Liver (tissue), 9 donors: Measurements from ENCODE around the gene MDM4. TPM values are rescaled to one million over a fixed set of nuclear protein-coding genes. Genes with fewer than 3 reads are reported as not detected.

Experiments
- DNase-seq: peaks from one replicate; pipeline ENCODE4 v3.0.0-alpha.2; 2017; ENCODE audit warnings: low spot score
- H3K27ac ChIP-seq, 2 donors: one replicate each; pipeline ENCODE4 v1.7.0; 2013; ENCODE audit warnings: inconsistent platforms in 2 of 2, low read length in 2 of 2, control low read depth in 1 of 2, low read depth in 1 of 2, mild to moderate bottlenecking in 1 of 2
- H3K27me3 ChIP-seq, 4 donors: one replicate each; pipeline versions ENCODE4 v1.6.1 to v1.7.0; 2013; ENCODE audit warnings: low read length in 3 of 4, inconsistent platforms in 1 of 4, mild to moderate bottlenecking in 1 of 4, moderate library complexity in 1 of 4; ENCODE audit not compliant: control insufficient read depth in 4 of 4, insufficient read depth in 4 of 4
- H3K36me3 ChIP-seq, 4 donors: one replicate each; pipeline versions ENCODE4 v1.6.1 to v1.7.0; 2013; ENCODE audit warnings: low read length in 3 of 4, mild to moderate bottlenecking in 3 of 4, low read depth in 1 of 4, moderate library complexity in 1 of 4; ENCODE audit not compliant: control insufficient read depth in 4 of 4, insufficient read depth in 3 of 4
- H3K4me1 ChIP-seq, 4 donors: one replicate each; pipeline versions ENCODE4 v1.6.1 to v1.7.0; 2013; ENCODE audit warnings: low read length in 3 of 4, mild to moderate bottlenecking in 3 of 4, moderate library complexity in 1 of 4; ENCODE audit not compliant: control insufficient read depth in 4 of 4, insufficient read depth in 4 of 4
- H3K4me3 ChIP-seq, 3 donors: one replicate each; pipeline versions ENCODE4 v1.6.1 to v1.7.0; 2013; ENCODE audit warnings: low read length in 3 of 3, control low read depth in 1 of 3, low read depth in 1 of 3, mild to moderate bottlenecking in 1 of 3
- H3K9ac ChIP-seq, 2 donors: one replicate each; pipeline ENCODE4 v1.7.0; 2013; ENCODE audit warnings: low read length in 2 of 2, mild to moderate bottlenecking in 2 of 2, moderate library complexity in 2 of 2, control low read depth in 1 of 2, low read depth in 1 of 2
- H3K9me3 ChIP-seq, 4 donors: one replicate each; pipeline versions ENCODE4 v1.6.1 to v1.7.0; 2013; ENCODE audit warnings: low read length in 3 of 4; ENCODE audit not compliant: control insufficient read depth in 4 of 4
- ATF3 ChIP-seq: IDR thresholded peaks from 2 replicates; pipeline ENCODE4 v1.6.1; 2016; ENCODE audit warnings: antibody characterized with exemption
- CTCF ChIP-seq: fragments of 150-350 bp; IDR thresholded peaks from 2 replicates; pipeline ENCODE4 v1.5.1; 2017; ENCODE audit warnings: improper control_type of control experiment, low read depth, low read length; ENCODE audit not compliant: missing input control
- FOXA1 ChIP-seq: IDR thresholded peaks from 2 replicates; pipeline ENCODE4 v1.6.1; 2016; ENCODE audit warnings: antibody characterized with exemption
- FOXA2 ChIP-seq: IDR thresholded peaks from 2 replicates; pipeline ENCODE4 v1.6.1; 2016; ENCODE audit warnings: antibody characterized with exemption
- GABPA ChIP-seq, 2 donors: IDR thresholded peaks in 1 of 2; conservative IDR thresholded peaks in 1 of 2; 2 replicates each; pipeline ENCODE4 v1.6.1; 2016; ENCODE audit warnings: antibody characterized with exemption in 2 of 2, mild to moderate bottlenecking in 1 of 2, moderate library complexity in 1 of 2
- HNF4A ChIP-seq, 2 donors: conservative IDR thresholded peaks; 2 replicates each; pipeline ENCODE4 v1.6.1; 2016; ENCODE audit warnings: antibody characterized with exemption in 2 of 2, mild to moderate bottlenecking in 2 of 2
- HNF4G ChIP-seq: IDR thresholded peaks from 2 replicates; pipeline ENCODE4 v1.6.1; 2016; ENCODE audit warnings: antibody characterized with exemption
- JUND ChIP-seq, 2 donors: IDR thresholded peaks; 2 replicates each; pipeline ENCODE4 v1.6.1; 2016; ENCODE audit warnings: antibody characterized with exemption in 2 of 2
- MAX ChIP-seq: IDR thresholded peaks from 2 replicates; pipeline ENCODE4 v1.6.1; 2016; ENCODE audit warnings: antibody characterized with exemption
- NR2F2 ChIP-seq: IDR thresholded peaks from 2 replicates; pipeline ENCODE4 v1.6.1; 2016; ENCODE audit warnings: antibody characterized with exemption
- RAD21 ChIP-seq, 2 donors: IDR thresholded peaks; 2 replicates each; pipeline ENCODE4 v1.6.1; 2016; ENCODE audit warnings: antibody characterized with exemption in 2 of 2, mild to moderate bottlenecking in 2 of 2
- REST ChIP-seq: IDR thresholded peaks from 2 replicates; pipeline ENCODE4 v1.6.1; 2016; ENCODE audit warnings: antibody characterized with exemption, mild to moderate bottlenecking
- RXRA ChIP-seq, 2 donors: IDR thresholded peaks; 2 replicates each; pipeline ENCODE4 v1.6.1; 2017 to 2018; ENCODE audit warnings: antibody characterized with exemption in 2 of 2, mild to moderate bottlenecking in 1 of 2
- SP1 ChIP-seq: IDR thresholded peaks from 2 replicates; pipeline ENCODE4 v1.6.1; 2018; ENCODE audit warnings: antibody characterized with exemption, mild to moderate bottlenecking
- TAF1 ChIP-seq: conservative IDR thresholded peaks from 2 replicates; pipeline ENCODE4 v1.6.1; 2016; ENCODE audit warnings: antibody characterized with exemption, mild to moderate bottlenecking
- YY1 ChIP-seq: IDR thresholded peaks from 2 replicates; pipeline ENCODE4 v1.6.1; 2016; ENCODE audit warnings: antibody characterized with exemption, mild to moderate bottlenecking
- ZBTB33 ChIP-seq: IDR thresholded peaks from 2 replicates; pipeline ENCODE4 v1.6.1; 2016; ENCODE audit warnings: antibody characterized with exemption
- WGBS: extraction: QIAGEN DNeasy Blood & Tissue Kit; methylation state at CpG from one replicate; pipeline ENCODE4 v1.1.7; 2013; 5-methylcytosine and 5-hydroxymethylcytosine counted together
- polyA plus RNA-seq, 2 donors: library from polyadenylated mRNA; stranded (reverse) in 1 of 2; unstranded in 1 of 2; fragments of 200-250 nt in 1 of 2; fragments of >200 nt in 1 of 2; fragmentation: Nextera tagmentation in 1 of 2; extraction: Ambion mirVana in 1 of 2; gene quantifications; one replicate each; pipeline versions ENCODE4 v1.2.1 to v1.2.3, GENCODE V29; 2013 to 2015
- total RNA-seq, 2 donors: library from RNA; depleted of rRNA; stranded (reverse); fragments of >200 nt; gene quantifications; one replicate each; pipeline ENCODE4 v1.2.3, GENCODE V29; 2014
- donor health status: healthy.
- donor health status: healthy.
- donor health status: healthy.
- donor health status: healthy.
- donor health status: healthy.

Gene MDM4
- total and polyA plus RNA-seq, 4 donors: 1.4 to 56.5 (median 21.6) TPM

- DNase-seq: no peak
- Histone ChIP-seq H3K36me3 (no peaks in the 10 kb centered on the region), H3K27ac (no peak overlapping the region), H3K4me3 (no peak overlapping the region), H3K9ac (no peak overlapping the region), H3K9me3 (no peaks in the 10 kb centered on the region), H3K27me3 (no peaks in the 10 kb centered on the region), H3K4me1 (no peaks in the 10 kb centered on the region)
- TF ChIP-seq HNF4A (conservative IDR thresholded peaks at IDR 0.05): no peak
- no peak for TF ChIP-seq TAF1
- no peak for TF ChIP-seq GABPA (IDR thresholded peaks at IDR 0.05 in 1 of 2, conservative IDR thresholded peaks at IDR 0.05 in 1 of 2)
- no peak for TF ChIP-seq FOXA1
- no peak for TF ChIP-seq HNF4G
- TF ChIP-seq REST: no peak
- TF ChIP-seq MAX: no peak
- TF ChIP-seq FOXA2: no peak
- TF ChIP-seq RXRA (IDR thresholded peaks at IDR 0.05): no peak
- TF ChIP-seq ZBTB33: no peak
- TF ChIP-seq NR2F2: no peak
- no peak for TF ChIP-seq YY1
- no peak for TF ChIP-seq ATF3
- TF ChIP-seq SP1: no peak
- WGBS: 89% methylated on average over 11 of the region's 11 CpGs
Observed at GRCh38 chr1:204584699-204585372, 68.6 kb downstream of the MDM4 start.

- Histone ChIP-seq H3K9ac (no peak overlapping the region), H3K4me3 (no peak overlapping the region), H3K4me1 (no peaks in the 10 kb centered on the region), H3K9me3 (no peaks in the 10 kb centered on the region), H3K27ac (no peak overlapping the region), H3K36me3 (no peaks in the 10 kb centered on the region), H3K27me3 (no peaks in the 10 kb centered on the region)
- 94% methylated on average over 6 of the region's 6 CpGs for WGBS
- no peak for DNase-seq
- no peak for TF ChIP-seq NR2F2
- no peak for TF ChIP-seq YY1
- no peak for TF ChIP-seq ATF3
- TF ChIP-seq GABPA (IDR thresholded peaks at IDR 0.05 in 1 of 2, conservative IDR thresholded peaks at IDR 0.05 in 1 of 2): no peak
- no peak for TF ChIP-seq SP1
- TF ChIP-seq JUND (IDR thresholded peaks at IDR 0.05): no peak
- TF ChIP-seq CTCF: no peak
- TF ChIP-seq RAD21 (IDR thresholded peaks at IDR 0.05): no peak
- no peak for TF ChIP-seq FOXA1
- TF ChIP-seq REST: no peak
- TF ChIP-seq ZBTB33: no peak
- no peak for TF ChIP-seq FOXA2
Observed at GRCh38 chr1:204587621-204588020, 71.4 kb downstream of the MDM4 start.
